OCI-LY7 (cell line): ENCODE results near the gene LRRC47.

Source experiments
- EZH2phosphoT487 ChIP-seq: fragments of 200-600 bp; sonication (generic); IDR thresholded peaks from 2 replicates; pipeline ENCODE4 v1.6.1; 2018; ENCODE audit warnings: low read depth, borderline replicate concordance, mild to moderate bottlenecking, mixed run types, antibody characterized with exemption, low read length, moderate library complexity, mixed read lengths
- TF ChIP-seq, protein P1 (sequence below): fragments of 200-600 bp; sonication (generic); conservative IDR thresholded peaks from 2 replicates; pipeline ENCODE4 v1.5.1; 2014; ENCODE audit warnings: mild to moderate bottlenecking, antibody characterized with exemption, low read length, moderate library complexity, mixed read lengths

- TF ChIP-seq, protein P1, sequence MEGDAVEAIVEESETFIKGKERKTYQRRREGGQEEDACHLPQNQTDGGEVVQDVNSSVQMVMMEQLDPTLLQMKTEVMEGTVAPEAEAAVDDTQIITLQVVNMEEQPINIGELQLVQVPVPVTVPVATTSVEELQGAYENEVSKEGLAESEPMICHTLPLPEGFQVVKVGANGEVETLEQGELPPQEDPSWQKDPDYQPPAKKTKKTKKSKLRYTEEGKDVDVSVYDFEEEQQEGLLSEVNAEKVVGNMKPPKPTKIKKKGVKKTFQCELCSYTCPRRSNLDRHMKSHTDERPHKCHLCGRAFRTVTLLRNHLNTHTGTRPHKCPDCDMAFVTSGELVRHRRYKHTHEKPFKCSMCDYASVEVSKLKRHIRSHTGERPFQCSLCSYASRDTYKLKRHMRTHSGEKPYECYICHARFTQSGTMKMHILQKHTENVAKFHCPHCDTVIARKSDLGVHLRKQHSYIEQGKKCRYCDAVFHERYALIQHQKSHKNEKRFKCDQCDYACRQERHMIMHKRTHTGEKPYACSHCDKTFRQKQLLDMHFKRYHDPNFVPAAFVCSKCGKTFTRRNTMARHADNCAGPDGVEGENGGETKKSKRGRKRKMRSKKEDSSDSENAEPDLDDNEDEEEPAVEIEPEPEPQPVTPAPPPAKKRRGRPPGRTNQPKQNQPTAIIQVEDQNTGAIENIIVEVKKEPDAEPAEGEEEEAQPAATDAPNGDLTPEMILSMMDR = no peak
- no peak for TF ChIP-seq EZH2phosphoT487
Measured at GRCh38 chr1:3745071-3745470, 51.2 kb downstream of the LRRC47 start.
